ENCODE measurements around the gene UCK2. TPM values are rescaled to one million over a fixed set of nuclear protein-coding genes. Genes with fewer than 3 reads are reported as not detected.

UCK2 gene
- total RNA-seq, 1 experiment from 2014 or later, result 91.2 TPM

- Histone ChIP-seq H3K36me3 (ENCODE audit: control insufficient read depth, insufficient read depth, low read length) (no peaks in the 10 kb centered on the region), H3K4me1 (ENCODE audit: control insufficient read depth, insufficient read depth, low read length) (peaks cover 18% of the 10 kb centered on the region), H3K4me3 (ENCODE audit: low read depth in 2 of 2, low read length in 2 of 2) (no peak overlapping the region), H3K27me3 (ENCODE audit: control insufficient read depth, insufficient read depth, low read length) (no peaks in the 10 kb centered on the region), H3K9me3 (ENCODE audit: control insufficient read depth, insufficient read depth, low read depth, low read length) (no peaks in the 10 kb centered on the region), H3K27ac (ENCODE audit: low read length) (no peak overlapping the region)
- DNase-seq (ENCODE audit: low read depth, low spot score) (no peak), ATAC-seq (no peak)
- POLR2A ChIA-PET, result no interaction called here
- BruUV-seq (replicated peaks), result no TSS peak
- in situ Hi-C loops (cut with HindIII; ENCODE audit: low pct_unique_long_range_greater_than_20kb, low sequenced_read_pairs) (no loop called here), intact Hi-C loops (cut with micrococcal nuclease; ENCODE audit: unreplicated experiment) (loop anchor here (5.0 kb wide), 1 partner anchor 81 kb away; no protein-coding TSS in a partner anchor)
- TF ChIP-seq, protein P1, sequence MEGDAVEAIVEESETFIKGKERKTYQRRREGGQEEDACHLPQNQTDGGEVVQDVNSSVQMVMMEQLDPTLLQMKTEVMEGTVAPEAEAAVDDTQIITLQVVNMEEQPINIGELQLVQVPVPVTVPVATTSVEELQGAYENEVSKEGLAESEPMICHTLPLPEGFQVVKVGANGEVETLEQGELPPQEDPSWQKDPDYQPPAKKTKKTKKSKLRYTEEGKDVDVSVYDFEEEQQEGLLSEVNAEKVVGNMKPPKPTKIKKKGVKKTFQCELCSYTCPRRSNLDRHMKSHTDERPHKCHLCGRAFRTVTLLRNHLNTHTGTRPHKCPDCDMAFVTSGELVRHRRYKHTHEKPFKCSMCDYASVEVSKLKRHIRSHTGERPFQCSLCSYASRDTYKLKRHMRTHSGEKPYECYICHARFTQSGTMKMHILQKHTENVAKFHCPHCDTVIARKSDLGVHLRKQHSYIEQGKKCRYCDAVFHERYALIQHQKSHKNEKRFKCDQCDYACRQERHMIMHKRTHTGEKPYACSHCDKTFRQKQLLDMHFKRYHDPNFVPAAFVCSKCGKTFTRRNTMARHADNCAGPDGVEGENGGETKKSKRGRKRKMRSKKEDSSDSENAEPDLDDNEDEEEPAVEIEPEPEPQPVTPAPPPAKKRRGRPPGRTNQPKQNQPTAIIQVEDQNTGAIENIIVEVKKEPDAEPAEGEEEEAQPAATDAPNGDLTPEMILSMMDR (IDR thresholded peaks at IDR 0.05), result no peak
- TF ChIP-seq TCF7L2 (IDR thresholded peaks at IDR 0.05; ENCODE audit: low read depth, low read length), result no peak
- TF ChIP-seq, protein P2, sequence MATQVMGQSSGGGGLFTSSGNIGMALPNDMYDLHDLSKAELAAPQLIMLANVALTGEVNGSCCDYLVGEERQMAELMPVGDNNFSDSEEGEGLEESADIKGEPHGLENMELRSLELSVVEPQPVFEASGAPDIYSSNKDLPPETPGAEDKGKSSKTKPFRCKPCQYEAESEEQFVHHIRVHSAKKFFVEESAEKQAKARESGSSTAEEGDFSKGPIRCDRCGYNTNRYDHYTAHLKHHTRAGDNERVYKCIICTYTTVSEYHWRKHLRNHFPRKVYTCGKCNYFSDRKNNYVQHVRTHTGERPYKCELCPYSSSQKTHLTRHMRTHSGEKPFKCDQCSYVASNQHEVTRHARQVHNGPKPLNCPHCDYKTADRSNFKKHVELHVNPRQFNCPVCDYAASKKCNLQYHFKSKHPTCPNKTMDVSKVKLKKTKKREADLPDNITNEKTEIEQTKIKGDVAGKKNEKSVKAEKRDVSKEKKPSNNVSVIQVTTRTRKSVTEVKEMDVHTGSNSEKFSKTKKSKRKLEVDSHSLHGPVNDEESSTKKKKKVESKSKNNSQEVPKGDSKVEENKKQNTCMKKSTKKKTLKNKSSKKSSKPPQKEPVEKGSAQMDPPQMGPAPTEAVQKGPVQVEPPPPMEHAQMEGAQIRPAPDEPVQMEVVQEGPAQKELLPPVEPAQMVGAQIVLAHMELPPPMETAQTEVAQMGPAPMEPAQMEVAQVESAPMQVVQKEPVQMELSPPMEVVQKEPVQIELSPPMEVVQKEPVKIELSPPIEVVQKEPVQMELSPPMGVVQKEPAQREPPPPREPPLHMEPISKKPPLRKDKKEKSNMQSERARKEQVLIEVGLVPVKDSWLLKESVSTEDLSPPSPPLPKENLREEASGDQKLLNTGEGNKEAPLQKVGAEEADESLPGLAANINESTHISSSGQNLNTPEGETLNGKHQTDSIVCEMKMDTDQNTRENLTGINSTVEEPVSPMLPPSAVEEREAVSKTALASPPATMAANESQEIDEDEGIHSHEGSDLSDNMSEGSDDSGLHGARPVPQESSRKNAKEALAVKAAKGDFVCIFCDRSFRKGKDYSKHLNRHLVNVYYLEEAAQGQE (IDR thresholded peaks at IDR 0.05; ENCODE audit: insufficient read depth in 1 of 2, low read depth in 2 of 2, low read length in 1 of 2), result no peak
- CTCF ChIA-PET, result no interaction called here
Observed at GRCh38 chr1:165831146-165831545, 3.7 kb downstream of the UCK2 start.

DNA sequence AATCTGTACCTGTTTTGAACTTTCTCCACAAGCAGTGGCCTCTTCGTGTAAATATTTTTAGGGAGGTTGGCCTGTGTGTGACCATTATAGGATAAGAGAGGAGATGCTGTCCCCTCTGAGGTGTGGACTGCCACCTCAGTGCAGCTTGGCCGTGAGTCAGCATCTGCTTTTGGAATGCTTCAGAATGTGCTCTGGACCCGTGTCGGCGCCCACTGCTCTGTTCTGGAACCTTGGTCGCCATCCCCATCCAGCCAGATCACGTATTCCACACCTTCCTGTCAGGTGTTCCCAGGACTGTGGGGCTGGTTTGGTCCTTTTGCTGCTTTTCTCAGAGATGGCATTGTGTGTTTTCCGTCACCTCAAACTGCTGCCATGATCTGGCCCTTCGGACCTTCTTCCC is 5.5 kb downstream of the UCK2 start:
- CTCF ChIA-PET, result no interaction called here
- Histone ChIP-seq H3K4me3 (ENCODE audit: low read depth in 2 of 2, low read length in 2 of 2) (no peak overlapping the region), H3K27me3 (ENCODE audit: control insufficient read depth, insufficient read depth, low read length) (no peaks in the 10 kb centered on the region), H3K36me3 (ENCODE audit: control insufficient read depth, insufficient read depth, low read length) (no peaks in the 10 kb centered on the region), H3K27ac (ENCODE audit: low read length) (no peak overlapping the region), H3K4me1 (ENCODE audit: control insufficient read depth, insufficient read depth, low read length) (peaks cover 19% of the 10 kb centered on the region), H3K9me3 (ENCODE audit: control insufficient read depth, insufficient read depth, low read depth, low read length) (no peaks in the 10 kb centered on the region)
- intact Hi-C loops (cut with micrococcal nuclease; ENCODE audit: unreplicated experiment) (loop anchor here (5.0 kb wide), 1 partner anchor 79 kb away; no protein-coding TSS in a partner anchor), in situ Hi-C loops (cut with HindIII; ENCODE audit: low pct_unique_long_range_greater_than_20kb, low sequenced_read_pairs) (no loop called here)
- ATAC-seq (no peak), DNase-seq (ENCODE audit: low read depth, low spot score) (no peak)
- POLR2A ChIA-PET, result no interaction called here
- no TSS peak for BruUV-seq (replicated peaks)
- TF ChIP-seq POLR2AphosphoS5 (IDR thresholded peaks at IDR 0.05; ENCODE audit: low read depth, low read length), result no peak

DNA sequence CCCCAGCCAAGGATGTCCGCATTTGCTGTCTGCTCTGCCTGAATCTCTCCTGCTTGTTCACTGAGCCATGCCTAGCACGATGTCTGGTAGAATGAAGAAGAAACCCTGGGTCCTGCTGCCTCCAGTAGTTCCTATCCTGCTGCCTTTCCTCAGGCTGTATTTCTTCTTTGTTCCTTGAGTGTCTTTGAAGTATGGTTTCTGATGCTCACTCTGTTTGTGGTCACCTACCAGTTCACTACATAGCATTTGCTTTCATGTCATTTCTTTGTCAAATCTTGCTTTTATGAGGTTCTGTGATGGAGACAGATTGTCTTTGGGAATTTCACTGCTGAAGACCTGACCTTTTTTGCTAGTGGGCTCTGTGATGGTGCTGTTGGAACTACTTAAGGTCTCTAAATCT is 5.9 kb downstream of the UCK2 start:
- ChIA-PET POLR2A (interaction anchor here (0.6 kb wide), 1 partner anchor 23 kb away, joined by 7 read pairs; no protein-coding TSS in a partner anchor), CTCF (no interaction called here)
- ATAC-seq (no peak), DNase-seq (ENCODE audit: low read depth, low spot score) (no peak)
- no peaks in the 10 kb centered on the region for H3K27me3 ChIP-seq (ENCODE audit: control insufficient read depth, insufficient read depth, low read length)
- peaks cover 20% of the 10 kb centered on the region for H3K4me1 ChIP-seq (ENCODE audit: control insufficient read depth, insufficient read depth, low read length)
- H3K9me3 ChIP-seq (ENCODE audit: control insufficient read depth, insufficient read depth, low read depth, low read length), result no peaks in the 10 kb centered on the region
- in situ Hi-C loops (cut with HindIII; ENCODE audit: low pct_unique_long_range_greater_than_20kb, low sequenced_read_pairs) (no loop called here), intact Hi-C loops (cut with micrococcal nuclease; ENCODE audit: unreplicated experiment) (loop anchor here (5.0 kb wide), 1 partner anchor 79 kb away; no protein-coding TSS in a partner anchor)
- H3K4me3 ChIP-seq (ENCODE audit: low read depth in 2 of 2, low read length in 2 of 2), result no peak overlapping the region
- no peaks in the 10 kb centered on the region for H3K36me3 ChIP-seq (ENCODE audit: control insufficient read depth, insufficient read depth, low read length)
- TF ChIP-seq, protein P1 (IDR thresholded peaks at IDR 0.05), result no peak
- 0 out of 2 replicates have a peak, but pooled peaks have one; percentile 38 for TF ChIP-seq TCF7L2 (IDR thresholded peaks at IDR 0.05; ENCODE audit: low read depth, low read length)
- H3K27ac ChIP-seq (ENCODE audit: low read length), result no peak overlapping the region
- no TSS peak for BruUV-seq (replicated peaks)
